MM.1S (cell line): ENCODE data around the gene TAS2R40.

ENCODE experiments used
- EZH2 ChIP-seq: fragments of 300-600 bp; sonication (generic); optimal IDR thresholded peaks from 2 replicates; pipeline ENCODE3; 2017; ENCODE audit warnings: low read depth, mild to moderate bottlenecking, antibody characterized with exemption, low read length, mixed read lengths
- TF ChIP-seq, protein P1 (sequence below): fragments of 300-600 bp; sonication (generic); IDR thresholded peaks from 2 replicates; pipeline ENCODE4 v1.5.1; 2016; ENCODE audit warnings: antibody characterized with exemption, low read length, mixed read lengths

- TF ChIP-seq, protein P1, sequence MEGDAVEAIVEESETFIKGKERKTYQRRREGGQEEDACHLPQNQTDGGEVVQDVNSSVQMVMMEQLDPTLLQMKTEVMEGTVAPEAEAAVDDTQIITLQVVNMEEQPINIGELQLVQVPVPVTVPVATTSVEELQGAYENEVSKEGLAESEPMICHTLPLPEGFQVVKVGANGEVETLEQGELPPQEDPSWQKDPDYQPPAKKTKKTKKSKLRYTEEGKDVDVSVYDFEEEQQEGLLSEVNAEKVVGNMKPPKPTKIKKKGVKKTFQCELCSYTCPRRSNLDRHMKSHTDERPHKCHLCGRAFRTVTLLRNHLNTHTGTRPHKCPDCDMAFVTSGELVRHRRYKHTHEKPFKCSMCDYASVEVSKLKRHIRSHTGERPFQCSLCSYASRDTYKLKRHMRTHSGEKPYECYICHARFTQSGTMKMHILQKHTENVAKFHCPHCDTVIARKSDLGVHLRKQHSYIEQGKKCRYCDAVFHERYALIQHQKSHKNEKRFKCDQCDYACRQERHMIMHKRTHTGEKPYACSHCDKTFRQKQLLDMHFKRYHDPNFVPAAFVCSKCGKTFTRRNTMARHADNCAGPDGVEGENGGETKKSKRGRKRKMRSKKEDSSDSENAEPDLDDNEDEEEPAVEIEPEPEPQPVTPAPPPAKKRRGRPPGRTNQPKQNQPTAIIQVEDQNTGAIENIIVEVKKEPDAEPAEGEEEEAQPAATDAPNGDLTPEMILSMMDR: no peak
- TF ChIP-seq EZH2: no peak
Observed at GRCh38 chr7:143255564-143255963, 33.7 kb downstream of the TAS2R40 start.
